ENCODE results near the gene CCDC177.

DNA sequence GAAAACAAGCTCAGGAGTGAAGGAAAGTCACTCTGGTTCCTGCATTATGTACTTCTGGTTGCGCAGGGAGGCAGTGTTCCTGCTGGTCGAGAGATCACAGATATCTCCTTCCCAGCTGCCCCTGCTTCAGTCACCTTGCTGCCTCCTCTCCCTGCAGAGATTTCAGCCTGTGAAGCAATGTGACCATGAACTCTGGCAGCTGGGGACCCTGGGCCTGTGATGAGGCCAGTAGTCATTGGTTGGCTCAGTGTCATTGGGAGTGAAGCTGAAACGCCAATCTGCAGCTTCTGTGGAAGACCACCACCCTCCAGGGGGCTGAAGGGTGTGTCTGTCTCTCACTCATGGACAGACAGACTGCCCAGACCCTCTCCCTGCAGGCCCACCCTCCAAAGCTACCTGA lies 45.1 kb downstream of the CCDC177 start:
- TF ChIP-seq, protein P1, sequence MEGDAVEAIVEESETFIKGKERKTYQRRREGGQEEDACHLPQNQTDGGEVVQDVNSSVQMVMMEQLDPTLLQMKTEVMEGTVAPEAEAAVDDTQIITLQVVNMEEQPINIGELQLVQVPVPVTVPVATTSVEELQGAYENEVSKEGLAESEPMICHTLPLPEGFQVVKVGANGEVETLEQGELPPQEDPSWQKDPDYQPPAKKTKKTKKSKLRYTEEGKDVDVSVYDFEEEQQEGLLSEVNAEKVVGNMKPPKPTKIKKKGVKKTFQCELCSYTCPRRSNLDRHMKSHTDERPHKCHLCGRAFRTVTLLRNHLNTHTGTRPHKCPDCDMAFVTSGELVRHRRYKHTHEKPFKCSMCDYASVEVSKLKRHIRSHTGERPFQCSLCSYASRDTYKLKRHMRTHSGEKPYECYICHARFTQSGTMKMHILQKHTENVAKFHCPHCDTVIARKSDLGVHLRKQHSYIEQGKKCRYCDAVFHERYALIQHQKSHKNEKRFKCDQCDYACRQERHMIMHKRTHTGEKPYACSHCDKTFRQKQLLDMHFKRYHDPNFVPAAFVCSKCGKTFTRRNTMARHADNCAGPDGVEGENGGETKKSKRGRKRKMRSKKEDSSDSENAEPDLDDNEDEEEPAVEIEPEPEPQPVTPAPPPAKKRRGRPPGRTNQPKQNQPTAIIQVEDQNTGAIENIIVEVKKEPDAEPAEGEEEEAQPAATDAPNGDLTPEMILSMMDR (IDR thresholded peaks at IDR 0.05) = no peak
- no peak for TF ChIP-seq POLR2A (IDR thresholded peaks at IDR 0.05)

Measured in esophagus squamous epithelium (tissue), 4 donors.